Ureter (tissue), 1 donor: ENCODE measurements around the gene MAP3K15. TPM values are rescaled to one million over a fixed set of nuclear protein-coding genes. Genes with fewer than 3 reads are reported as not detected.

Experiments used
- DNase-seq: peaks from one replicate; pipeline ENCODE4 v3.0.0-alpha.2; 2020; ENCODE audit warnings: low spot score
- total RNA-seq: library from RNA; stranded (reverse); gene quantifications from one replicate; pipeline ENCODE4 v1.2.4, GENCODE V29; 2023
- donor health status: DM: yes; HTN: yes; CAD: no.

The MAP3K15 gene
- total RNA-seq, 1 donor from 2014 or later = not detected

DNA sequence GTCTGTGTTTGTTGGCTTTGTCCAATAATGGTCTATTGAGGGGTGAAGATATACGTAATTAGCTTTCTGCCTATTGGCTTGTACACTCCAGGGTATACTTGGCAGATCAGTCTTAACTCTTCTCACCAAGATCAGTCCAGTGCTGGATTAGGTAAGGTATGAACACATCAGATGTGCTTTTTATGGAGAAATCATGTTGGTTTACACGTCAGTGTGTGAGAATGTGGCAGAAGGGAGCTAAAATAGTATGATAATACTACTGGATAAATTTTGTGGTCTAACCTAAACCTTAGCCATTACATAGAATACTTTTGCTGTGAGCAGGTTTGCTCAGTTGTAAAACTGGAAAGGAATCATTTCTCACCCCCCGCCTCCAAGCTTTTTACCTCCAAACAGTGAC is 167.4 kb downstream of the MAP3K15 start:
- no peak for DNase-seq

DNA sequence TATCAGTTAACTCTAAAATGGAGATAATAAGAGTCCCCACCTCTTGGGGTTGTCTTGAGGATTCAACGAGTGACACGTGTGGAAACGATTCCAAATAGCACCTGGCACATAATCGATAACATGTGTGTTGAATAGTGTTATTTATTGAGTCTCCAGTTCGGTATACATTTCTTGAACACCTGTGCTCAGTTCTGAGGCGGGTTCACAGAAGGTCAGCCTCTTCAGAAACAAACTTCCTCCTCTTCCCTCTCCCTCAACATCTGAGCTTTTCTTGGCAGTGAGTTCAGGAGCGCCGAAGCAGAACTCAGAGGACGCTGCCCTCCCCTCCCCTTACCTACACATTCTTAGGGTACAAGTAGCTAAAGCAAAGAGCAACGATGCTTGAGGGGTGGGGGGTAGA is 170.6 kb downstream of the MAP3K15 start:
- no peak for DNase-seq

DNA sequence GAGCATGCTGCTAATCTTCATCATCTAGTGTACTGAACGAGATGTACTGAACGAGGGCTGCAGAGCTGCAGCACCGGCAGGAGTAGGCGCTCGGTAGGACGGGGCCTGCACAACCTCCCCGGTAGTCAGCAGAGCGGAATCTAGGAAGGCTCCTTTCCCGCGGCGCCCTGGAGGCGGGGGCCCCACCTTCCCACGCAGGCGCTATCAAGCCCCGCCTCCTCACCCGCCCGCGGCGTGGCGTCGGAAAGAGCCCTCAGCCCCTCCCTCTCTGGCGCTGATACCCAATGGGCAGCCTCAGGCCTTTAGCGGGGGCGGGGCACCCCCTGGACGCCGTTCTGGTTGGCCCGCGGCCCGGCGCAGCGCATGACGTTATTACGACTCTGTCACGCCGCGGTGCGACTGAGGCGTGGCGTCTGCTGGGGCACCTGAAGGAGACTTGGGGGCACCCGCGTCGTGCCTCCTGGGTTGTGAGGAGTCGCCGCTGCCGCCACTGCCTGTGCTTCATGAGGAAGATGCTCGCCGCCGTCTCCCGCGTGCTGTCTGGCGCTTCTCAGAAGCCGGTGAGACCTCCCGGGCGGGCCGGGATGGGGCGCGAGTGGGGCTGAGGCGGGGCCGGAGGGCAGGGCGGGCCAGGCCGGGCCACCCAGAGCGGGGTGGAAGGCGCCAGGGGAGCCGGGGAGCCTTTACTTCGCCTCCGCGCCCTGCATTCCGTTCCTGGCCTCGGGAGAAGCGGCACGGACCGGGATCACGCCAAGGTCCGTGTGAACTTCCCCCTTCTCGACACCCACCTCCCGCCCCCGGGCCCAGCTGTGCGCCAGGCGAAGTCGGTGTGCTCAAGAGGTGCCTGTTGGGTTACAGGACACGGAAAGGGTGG is 171.5 kb downstream of the MAP3K15 start, which contains the start of gene PDHA1:
Gene PDHA1, plus strand, starts transcription at position 393 of the 874 bp plus-strand sequence. Its CDS starts 111 bp downstream, at position 504.
- peak; percentile 94 for DNase-seq

DNA sequence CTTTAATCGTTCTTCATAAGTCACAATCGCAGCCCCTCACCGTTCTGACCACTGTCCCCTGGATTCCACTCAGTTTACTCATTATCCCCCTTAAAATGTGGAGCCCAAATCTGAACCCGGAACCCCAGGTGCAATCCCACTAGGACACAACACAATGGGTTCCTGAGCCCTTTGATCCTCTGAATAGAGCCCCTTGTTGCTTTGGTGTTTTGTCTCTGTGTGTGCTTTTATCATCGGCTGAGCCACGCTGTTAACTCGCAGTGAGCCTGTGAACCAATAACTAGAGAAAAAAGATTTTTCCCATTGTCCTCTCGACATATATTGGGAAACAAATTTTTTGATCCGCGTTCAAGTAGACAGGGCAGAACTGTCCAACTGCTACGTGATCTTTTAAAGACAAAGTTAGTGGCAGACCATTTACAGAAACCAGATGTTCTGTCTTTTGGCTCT is 172.2 kb downstream of the MAP3K15 start:
- DNase-seq = no peak

DNA sequence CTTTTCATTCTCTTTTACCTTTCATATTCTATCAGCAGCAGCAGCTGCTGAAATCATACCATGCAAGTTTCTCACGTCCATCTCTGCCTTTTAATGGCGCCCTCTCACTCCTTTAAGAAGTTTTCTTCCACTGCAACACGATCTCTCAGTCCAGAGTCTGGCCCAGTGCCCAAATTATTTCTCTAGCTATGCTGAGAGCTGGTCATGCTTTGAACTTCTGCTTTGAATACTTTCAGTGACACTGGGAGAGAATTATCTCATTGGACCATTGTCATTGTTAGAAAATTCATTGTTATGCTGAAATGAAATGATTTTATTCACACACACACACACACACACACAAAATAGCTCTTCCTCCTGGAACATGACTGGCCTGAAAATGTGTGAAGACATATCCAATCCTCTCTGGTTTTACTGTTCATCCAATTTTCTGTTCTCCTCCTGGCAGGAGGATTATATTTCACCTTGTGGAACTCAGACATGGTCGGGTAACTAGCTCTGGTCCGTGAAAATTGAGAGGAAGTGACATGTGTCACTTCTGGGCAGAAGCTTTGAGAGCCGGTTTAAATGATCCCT is 172.9 kb downstream of the MAP3K15 start:
- no peak for DNase-seq

- DNase-seq = no peak
These were observed 180.2 kb downstream of the MAP3K15 start for GRCh38 chrX:19334945-19335626.

DNA sequence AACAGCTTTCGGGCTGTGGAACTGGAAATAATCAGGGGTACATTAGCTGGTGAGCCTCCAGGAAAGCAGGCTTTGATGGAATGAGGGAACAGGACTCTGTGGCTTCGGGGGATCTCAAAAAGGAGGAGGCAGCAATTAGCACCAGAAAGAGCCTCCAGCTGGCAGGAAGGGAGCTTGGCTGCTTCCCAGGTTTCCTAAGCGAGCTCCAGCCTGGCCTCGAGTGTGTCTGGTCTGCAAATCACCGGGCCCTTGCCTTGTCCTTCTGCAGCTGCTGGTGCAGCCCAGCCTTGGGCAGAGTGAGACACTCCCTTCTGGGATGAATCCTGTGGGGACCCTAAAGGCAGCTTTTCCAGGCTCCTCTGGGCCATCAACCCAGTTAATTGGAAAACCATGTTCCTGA is 182.3 kb downstream of the MAP3K15 start:
- DNase-seq = no peak

DNA sequence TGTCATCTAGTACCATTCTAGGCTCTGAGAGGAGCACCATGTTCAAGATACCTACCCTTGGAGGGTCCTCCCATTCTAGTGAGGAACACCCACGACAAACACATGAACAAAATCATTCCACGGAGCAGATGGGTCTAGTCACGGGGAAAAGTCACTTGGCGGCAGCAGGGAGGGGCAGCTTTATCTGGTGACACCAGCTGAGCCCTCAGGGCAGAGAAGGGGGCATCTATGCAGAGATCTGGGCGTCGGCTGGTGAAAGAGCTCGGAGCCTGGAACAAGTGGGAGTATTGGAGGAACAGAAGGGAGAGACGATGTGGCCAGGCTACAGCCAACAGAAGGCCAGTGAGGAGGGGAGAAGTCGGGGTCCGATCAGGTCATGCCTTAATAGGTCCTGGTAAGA is 183.5 kb downstream of the MAP3K15 start:
- DNase-seq = no peak

DNA sequence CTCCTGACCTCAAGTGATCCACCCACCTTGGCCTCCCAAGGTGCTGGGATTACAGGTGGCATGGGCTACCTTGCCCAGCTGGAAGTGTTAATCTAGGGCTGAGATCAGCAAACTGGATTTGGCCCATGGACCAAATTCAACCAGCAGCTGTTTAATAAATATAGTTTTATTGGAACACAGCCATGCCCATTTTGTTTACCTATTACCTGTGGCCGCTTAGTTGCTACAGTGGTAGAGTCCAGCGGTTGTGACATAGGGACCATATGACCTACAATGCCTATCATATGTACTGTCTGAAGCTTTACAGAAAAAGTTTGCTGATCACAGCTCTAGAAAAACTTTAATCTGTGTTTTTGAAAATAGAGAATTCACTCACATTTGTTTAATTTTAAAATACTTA is 188.7 kb downstream of the MAP3K15 start:
- no peak for DNase-seq

Other genes starting within 250 kb of the MAP3K15 start
- 126 TPM for gene PDHA1, start 171.6 kb downstream of the MAP3K15 start, total RNA-seq